Left renal cortex interstitium (tissue), 4 donors: ENCODE results near the gene PROK2. TPM values are rescaled to one million over a fixed set of nuclear protein-coding genes. Genes with fewer than 3 reads are reported as not detected.

Source experiments
- DNase-seq, 4 donors: peaks; one replicate each; pipeline ENCODE4 v3.0.0-alpha.2; 2013; ENCODE audit warnings: low read depth in 4 of 4, low spot score in 2 of 4, missing footprints in 1 of 4
- polyA plus RNA-seq, 4 donors: library from polyadenylated mRNA; unstranded; fragments of 120-200 nt; gene quantifications; one replicate each; pipeline ENCODE4 v1.2.1, GENCODE V29; 2013; ENCODE audit not compliant: insufficient read length in 4 of 4

PROK2 gene
- polyA plus RNA-seq: under 1 TPM in 1 of 4 donors, not detected in 3; 0.17 TPM

DNA sequence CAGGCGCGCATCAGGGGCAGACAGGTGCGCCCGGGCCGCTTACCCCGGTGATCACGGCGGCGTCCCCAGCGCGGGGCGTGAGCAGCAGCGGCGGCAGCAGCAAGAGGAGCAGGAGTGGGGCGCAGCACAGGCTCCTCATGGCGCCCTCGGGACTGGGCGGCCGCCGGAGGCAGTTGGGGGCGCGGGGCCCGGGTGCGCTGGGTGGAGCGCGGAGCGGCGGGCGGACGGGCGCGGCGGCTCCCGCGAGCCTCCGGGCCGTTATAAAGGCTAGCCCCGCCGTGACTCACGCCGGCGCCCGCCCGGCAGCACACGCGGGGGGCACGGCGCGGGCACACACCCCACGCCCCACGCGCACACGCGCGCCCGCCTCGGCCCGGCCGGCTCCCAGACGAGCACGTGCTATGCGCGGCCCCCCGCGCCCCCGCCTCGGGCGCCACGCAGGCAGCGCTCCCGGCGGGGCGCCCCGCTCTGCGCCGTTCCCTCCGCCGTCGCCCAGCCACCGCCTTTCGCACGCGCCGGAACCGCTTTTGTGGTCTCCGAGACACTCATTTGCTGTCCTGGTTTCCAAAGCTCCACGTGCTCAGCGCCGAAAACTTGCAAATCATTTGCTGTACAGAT lies at the start of gene PROK2:
Gene PROK2, minus strand, starts transcription at position 235 of the 618 bp plus-strand sequence. Its CDS starts 96 bp downstream, at position 139.
- peak in 1 of 4 donors; percentile 23 for DNase-seq

GRCh38 chr3:71831599-71831998 lies 46.7 kb upstream of the PROK2 start:
- no peak for DNase-seq

DNA sequence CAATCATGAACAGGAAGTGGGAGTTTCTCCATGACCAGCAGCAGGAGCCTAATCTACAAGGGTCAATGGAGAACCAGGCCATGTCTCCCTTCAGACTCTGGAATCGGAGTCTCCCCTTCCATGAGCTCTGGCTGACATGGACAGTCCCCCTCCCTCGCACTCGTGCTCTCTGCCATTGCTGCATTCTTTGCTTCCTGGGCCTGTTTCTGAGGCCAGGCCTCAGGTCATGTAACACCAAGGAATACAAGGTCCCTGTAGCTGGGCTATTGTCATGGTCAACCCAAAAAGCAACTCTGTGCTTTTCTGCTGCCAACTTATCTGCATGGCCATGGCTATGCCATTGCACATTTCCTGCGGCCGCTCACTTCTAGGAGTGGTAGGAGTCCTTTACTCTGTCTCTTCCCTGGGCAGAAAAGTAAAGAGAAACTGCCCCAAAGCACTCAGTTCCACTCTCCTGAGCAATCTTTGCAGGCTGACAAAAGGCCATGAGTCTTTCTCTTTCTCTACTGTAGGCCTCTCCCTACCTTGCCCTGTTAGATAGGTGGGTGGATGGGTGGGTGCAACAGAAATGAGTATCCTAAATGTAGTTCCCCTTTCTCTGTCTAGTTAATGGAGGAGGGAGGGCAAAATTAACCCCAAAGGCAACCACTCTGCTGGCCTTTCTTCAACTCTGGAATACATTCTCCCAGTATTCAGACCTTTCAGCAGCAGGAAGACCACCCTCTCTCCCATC lies 40.8 kb upstream of the PROK2 start:
- no peak for DNase-seq

DNA sequence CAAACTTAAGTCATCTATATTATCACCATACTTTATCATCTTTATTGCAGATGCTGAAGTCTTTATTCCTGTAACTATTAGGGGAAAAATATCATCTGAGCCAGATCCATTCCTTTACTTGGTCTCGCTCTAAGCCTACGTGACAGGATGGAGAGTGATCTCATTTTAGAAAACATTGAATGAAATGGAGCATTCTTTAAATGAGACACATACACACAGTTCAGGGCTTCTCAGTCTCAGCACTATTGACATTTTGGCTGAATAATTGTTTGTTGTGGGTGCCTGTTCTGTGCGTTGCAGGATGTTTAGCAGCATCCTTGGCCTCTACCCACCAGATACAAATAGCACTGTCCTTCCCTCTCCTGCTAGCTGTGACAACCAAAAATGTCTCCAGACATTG lies 36.2 kb upstream of the PROK2 start:
- no peak for DNase-seq

- DNase-seq: no peak
Measured at GRCh38 chr3:71817262-71817661, 32.3 kb upstream of the PROK2 start.

GRCh38 chr3:71816767-71817156 lies 31.8 kb upstream of the PROK2 start:
- DNase-seq: no peak

GRCh38 chr3:71815340-71816067 lies 30.6 kb upstream of the PROK2 start:
- no peak for DNase-seq

GRCh38 chr3:71813704-71814103 lies 28.8 kb upstream of the PROK2 start:
- DNase-seq: no peak

DNA sequence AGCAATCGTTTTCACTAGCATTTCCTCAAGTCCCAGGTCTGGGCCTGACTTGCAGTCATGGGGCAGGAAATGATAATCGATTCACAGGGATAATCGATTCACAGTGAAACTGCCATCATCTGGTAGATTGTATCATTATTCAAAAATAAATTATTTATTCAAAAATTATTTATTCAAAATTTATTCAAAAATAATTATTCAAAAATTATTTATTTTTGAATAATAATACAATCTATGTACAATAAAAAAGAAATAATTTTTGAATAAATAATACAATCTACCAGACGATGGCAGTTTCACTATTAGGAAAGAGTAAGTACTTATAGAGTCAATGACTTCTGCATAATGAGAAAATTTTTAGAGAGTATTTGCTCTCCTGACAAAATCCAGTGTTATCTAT lies 28.1 kb upstream of the PROK2 start:
- DNase-seq: no peak

DNA sequence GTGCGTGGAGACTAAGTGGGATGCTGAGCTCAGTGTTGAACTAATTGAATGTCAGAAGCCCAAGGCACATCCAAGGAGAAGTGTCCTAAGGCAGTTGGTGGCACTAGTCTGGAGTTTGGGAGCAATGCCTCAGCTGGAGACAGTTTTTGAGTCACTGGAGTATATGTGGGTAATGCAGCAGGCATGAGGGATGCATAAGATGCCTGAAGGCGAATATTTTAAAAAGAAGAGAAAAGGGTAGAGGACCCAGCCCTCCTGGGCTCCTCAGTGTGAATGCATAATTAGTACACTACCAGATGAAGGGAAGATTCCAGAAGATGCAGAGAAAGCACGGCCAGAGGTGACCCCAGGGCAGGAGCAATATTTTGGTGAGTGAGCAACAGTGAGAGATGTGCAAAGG lies 25.1 kb upstream of the PROK2 start:
- no peak for DNase-seq

DNA sequence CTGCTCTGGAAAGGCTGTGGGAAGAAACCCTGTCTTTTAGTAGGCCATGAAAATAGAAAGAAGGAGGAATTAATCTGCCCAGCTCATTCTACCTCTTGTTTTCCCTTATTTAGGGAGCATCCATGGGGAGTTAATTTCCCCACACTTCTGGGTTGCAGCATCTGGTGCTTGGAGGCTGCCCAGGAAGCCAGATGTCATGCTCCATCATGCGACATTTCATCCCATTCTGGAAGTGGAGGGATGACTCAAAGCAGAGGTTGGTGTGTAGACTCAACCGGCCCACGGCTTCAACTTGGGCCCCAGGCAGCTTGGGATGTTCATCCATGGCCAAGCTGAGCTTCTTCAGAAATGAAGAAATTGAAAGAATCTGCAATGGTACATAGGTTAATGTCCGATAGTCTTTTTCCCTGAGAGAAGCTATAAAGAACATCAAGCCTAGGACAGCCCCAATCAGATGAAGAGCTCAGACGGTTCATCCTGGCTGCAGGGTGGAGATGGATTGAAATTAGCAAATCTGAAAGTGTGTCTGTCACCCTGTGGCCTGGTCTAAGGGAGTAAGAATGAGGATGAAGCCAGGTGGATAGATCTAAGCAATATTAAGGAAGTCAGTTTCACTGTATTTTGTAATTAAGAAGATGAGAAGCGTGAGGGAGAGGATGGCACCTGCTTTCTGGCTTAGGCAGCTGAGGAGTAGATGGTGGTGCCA lies 24.5 kb upstream of the PROK2 start:
- DNase-seq: no peak

DNA sequence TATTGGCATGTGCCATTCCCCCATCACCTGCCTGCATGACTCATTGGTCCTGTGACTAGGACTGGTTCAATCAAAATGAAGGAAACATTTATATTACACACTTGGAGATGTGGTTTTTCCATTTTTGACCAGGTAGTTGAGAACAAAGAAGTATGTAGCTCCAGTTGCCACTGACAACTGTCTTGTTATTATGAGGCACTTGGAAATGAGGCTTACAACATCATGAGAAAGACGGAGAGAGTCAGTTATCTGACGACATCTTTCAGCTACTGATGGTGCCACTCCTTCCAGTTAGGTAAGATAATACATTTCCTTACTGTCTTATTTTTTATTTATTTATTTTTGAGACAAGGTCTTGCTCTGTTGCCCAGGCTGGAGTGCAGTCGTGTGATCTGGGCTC lies 21.8 kb upstream of the PROK2 start:
- DNase-seq: no peak

DNA sequence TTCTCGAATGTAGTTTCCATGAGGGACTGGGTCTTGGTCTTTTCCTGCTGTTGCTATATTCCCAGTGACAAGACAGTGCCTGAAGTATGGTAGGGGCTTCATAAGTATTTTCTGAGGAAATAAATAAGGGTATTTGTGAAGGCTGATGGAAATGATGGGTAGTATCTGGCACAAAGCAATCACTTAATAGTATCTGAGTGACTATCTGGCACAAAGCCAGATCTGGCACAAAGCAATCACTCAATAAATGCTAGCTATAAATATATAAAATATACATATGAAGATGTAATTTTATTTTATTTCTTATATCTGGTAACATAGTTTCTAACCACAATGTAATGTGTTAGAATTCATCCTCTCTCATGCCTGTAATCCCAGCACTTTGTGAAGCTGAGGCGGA lies 20.7 kb upstream of the PROK2 start:
- DNase-seq: no peak

- DNase-seq: no peak
Measured at GRCh38 chr3:71805199-71805598, 20.3 kb upstream of the PROK2 start.

DNA sequence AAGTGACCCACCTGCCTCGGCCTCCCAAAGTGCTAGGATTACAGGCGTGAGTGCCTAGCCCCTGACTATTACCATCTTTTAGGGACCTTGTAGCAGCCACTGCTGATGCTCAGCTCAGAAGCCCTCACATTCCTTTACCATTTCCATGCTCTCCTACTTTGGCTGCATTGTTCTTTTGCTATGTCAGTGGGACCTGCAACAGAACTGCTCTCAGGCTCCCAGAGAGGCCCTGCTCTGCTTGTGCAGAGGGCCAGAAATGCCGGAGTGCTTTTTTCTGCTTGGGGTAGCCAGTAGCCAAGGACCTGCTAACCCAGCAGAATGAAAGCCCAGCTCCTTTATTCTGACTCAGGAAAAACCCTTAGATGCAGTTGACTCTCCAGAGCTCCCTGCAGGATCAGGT lies 18.3 kb upstream of the PROK2 start:
- no peak for DNase-seq

GRCh38 chr3:71801986-71802385 lies 17.0 kb upstream of the PROK2 start:
- DNase-seq: no peak

GRCh38 chr3:71800023-71800422 lies 15.1 kb upstream of the PROK2 start:
- DNase-seq: no peak

- DNase-seq: no peak
Measured at GRCh38 chr3:71797455-71797854, 12.5 kb upstream of the PROK2 start.

GRCh38 chr3:71796290-71796689 lies 11.3 kb upstream of the PROK2 start:
- DNase-seq: no peak

GRCh38 chr3:71791634-71792033 lies 6.7 kb upstream of the PROK2 start:
- DNase-seq: no peak

- no peak for DNase-seq
Measured at GRCh38 chr3:71789922-71790321, 5.0 kb upstream of the PROK2 start.
